ENCODE results near the gene CLN3. TPM values are rescaled to one million over a fixed set of nuclear protein-coding genes. Genes with fewer than 3 reads are reported as not detected.
A peak's percentile ranks its signal among the peaks of the same experiment; 100 is the strongest.

Gene CLN3
- total and polyA plus RNA-seq, 2 experiments from 2014 or later: 25.2 to 39.2 TPM

DNA sequence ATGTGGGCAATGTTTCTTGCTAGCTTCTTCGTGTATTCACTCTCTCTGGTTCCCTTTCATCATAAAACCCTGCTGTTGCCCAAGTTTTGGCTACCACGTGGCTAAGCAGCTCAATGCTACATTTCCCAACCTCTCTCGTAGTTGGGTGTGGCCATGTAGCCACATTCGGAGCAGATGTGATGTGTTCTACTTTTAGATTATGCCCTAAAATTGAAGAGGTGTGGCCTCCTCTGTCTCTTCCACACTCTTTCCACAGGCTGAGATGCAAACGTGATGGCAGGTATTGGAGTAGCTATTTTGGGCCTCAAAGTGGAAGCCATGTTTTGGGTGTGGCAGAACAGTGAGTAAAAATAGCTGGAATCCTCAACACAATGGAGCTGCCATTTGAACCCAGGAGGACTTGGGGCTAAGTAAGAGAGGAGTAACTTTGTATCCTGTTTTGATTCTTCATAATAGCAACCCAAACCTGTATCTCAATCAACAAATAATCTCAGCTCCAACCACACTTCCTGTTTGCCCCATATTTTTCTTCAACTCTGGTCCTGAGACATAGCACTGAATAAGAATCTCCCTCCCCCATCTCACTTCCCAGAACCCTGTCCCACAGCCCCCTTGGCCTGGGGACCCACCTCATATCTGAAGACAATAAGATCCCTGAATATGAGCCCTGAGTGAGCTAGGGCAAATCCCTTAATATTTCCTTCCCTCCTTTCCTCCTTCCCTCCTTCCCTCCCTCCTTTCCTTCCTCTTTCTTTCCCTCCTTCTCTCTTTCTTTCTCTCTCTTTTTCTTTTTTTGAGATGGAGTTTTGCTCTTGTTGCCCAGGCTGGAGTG, 42.9 kb upstream of the CLN3 start:
- Histone ChIP-seq H3K36me3 (no peaks in the 10 kb centered on the region), H3K4me1 (ENCODE audit: low read depth) (no peaks in the 10 kb centered on the region), H3K9me3 (ENCODE audit: low read depth) (no peaks in the 10 kb centered on the region), H3K27me3 (no peaks in the 10 kb centered on the region), H3K27ac (no peak overlapping the region), H3K4me3 (no peak overlapping the region)
- DNase-seq (ENCODE audit: low read depth in 1 of 2, low spot score in 1 of 2): peak in 1 of 2 donors; percentile 80
- TF ChIP-seq, protein P1, sequence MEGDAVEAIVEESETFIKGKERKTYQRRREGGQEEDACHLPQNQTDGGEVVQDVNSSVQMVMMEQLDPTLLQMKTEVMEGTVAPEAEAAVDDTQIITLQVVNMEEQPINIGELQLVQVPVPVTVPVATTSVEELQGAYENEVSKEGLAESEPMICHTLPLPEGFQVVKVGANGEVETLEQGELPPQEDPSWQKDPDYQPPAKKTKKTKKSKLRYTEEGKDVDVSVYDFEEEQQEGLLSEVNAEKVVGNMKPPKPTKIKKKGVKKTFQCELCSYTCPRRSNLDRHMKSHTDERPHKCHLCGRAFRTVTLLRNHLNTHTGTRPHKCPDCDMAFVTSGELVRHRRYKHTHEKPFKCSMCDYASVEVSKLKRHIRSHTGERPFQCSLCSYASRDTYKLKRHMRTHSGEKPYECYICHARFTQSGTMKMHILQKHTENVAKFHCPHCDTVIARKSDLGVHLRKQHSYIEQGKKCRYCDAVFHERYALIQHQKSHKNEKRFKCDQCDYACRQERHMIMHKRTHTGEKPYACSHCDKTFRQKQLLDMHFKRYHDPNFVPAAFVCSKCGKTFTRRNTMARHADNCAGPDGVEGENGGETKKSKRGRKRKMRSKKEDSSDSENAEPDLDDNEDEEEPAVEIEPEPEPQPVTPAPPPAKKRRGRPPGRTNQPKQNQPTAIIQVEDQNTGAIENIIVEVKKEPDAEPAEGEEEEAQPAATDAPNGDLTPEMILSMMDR (IDR thresholded peaks at IDR 0.05; ENCODE audit: low read depth, low read length): no peak

DNA sequence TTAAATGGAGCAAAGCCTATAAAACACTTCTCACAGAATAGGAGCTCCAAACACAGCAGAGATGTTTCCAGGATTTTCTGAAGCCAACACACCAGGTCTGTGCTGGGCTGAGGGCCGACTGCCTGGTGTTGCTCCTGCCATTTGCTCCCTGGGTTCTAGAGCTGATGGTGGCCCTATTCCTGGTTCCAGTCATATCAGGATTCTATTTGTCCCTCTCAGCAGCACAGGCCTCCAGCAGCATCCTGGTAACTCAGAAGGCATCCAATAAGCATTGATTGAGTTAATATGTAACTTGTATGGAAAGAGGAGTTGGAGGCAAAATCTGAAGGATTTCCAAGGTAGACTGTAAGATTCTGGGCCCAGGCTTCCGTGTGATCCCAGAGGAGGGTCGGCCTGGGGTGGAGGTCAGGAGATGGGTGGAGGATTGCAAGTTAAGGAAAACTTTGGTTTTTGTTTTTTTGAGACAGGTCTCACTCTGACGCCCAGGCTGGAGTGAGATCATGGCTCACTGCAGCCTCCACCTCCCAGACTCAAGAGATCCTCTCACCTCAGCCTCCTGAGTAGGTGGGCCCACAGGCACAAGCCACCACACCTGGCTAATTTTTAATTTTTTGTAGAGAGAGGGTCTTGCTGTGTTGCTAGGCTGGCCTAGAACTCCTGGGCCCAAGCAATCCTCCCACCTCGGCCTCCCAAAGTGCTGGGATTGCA, 41.2 kb upstream of the CLN3 start:
- Histone ChIP-seq H3K4me3 (no peak overlapping the region), H3K27ac (no peak overlapping the region), H3K36me3 (no peaks in the 10 kb centered on the region), H3K4me1 (ENCODE audit: low read depth) (no peaks in the 10 kb centered on the region), H3K27me3 (no peaks in the 10 kb centered on the region), H3K9me3 (ENCODE audit: low read depth) (no peaks in the 10 kb centered on the region)
- TF ChIP-seq, protein P1 (IDR thresholded peaks at IDR 0.05; ENCODE audit: low read depth, low read length): no peak
- no peak for DNase-seq (ENCODE audit: low read depth in 1 of 2, low spot score in 1 of 2)

DNA sequence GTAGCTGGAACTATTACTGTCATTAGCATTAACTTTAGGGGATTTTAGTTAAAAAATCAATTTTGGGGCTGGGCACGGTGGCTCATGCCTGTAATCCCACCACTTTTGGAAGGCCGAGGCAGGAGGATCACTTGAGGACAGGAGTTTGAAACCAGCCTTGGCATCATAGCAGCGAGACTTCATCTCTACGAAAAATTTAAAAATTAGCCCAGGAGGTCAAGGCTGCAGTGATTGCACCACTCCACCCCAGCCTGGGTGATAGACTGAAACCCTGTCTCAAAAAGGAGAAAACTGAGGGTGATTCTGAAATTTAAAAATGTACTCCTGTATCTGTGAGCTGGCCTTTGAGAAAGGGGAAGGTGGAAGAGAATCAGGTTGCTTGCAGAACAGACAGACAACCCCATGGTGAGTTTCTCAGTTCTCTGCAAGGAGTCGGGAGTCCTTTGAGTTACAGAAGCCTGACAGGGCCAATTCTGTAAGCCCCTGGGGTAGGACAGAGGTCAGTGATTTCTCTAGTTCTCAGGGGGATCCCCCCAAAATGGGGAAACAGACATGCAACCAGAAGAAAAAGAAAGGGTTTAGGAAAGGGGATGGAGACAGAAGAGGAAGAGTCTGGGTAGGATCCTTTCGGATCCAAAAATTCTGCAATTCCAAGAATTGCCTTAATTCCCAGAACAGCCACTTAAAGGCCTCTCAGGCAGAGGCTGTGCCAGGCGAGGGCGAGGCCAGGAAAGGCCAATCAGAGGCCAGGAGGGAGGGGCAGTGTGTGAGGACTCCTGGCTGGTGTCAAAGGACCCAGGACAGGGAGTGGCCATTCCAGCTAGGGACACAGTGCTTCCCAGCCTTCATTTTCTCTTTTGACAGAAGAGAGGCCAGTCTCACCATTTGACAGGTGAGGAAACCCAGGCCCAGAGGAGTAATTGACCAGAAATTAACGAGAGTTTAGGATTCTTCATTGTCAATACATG, 40.2 kb upstream of the CLN3 start:
- H3K4me1 ChIP-seq (ENCODE audit: low read depth): no peaks in the 10 kb centered on the region
- H3K27me3 ChIP-seq: no peaks in the 10 kb centered on the region
- H3K36me3 ChIP-seq: no peaks in the 10 kb centered on the region
- DNase-seq (ENCODE audit: low read depth in 1 of 2, low spot score in 1 of 2): peak; percentile 47 to 56
- no peak overlapping the region for H3K4me3 ChIP-seq
- H3K27ac ChIP-seq: no peak overlapping the region
- H3K9me3 ChIP-seq (ENCODE audit: low read depth): no peaks in the 10 kb centered on the region
- TF ChIP-seq, protein P1 (IDR thresholded peaks at IDR 0.05; ENCODE audit: low read depth, low read length): no peak

DNA sequence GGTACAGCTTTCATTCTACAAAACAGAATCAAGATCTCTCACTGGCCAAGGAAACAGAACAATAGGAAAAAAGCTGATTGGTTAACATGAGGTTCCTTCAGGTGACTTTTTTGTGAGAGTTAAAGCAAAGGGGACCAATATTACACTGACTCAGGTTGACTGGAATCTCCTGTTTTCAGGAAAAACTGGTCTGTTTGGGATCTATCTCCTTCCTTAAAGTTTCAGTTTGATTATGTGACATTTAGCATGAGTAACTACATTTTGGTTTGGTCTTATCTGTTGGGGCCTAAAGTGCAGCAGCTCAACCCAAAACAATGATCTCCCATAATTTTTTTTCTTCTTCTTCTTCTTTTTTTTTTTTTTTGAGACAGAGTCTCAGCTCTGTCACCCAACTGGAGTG, 37.2 kb upstream of the CLN3 start:
- TF ChIP-seq, protein P1 (IDR thresholded peaks at IDR 0.05; ENCODE audit: low read depth, low read length): no peak
- Histone ChIP-seq H3K36me3 (no peaks in the 10 kb centered on the region), H3K27me3 (no peaks in the 10 kb centered on the region)

DNA sequence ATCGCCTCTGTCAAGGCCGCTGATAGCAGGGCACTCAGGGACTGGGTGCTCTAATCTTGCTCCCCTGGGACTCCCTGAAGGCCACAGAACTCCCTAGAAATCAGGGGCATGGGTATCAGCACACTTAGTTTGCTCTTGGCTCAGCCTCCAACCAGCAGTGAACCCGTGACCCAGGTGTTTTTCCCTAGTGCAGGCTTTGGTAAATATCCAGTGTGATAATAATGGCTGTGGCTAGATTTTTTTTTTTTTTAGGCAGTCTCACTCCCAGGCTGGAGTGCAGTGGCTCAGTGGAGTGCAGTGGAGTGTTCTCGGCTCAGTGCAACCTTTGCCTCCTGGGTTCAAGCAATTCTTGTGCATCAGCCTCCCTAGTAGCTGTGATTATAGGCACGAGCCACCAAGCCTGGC, 36.6 kb upstream of the CLN3 start:
- TF ChIP-seq, protein P1 (IDR thresholded peaks at IDR 0.05; ENCODE audit: low read depth, low read length): no peak
- Histone ChIP-seq H3K27ac (no peak overlapping the region), H3K4me1 (ENCODE audit: low read depth) (no peaks in the 10 kb centered on the region), H3K9me3 (ENCODE audit: low read depth) (no peaks in the 10 kb centered on the region), H3K27me3 (no peaks in the 10 kb centered on the region), H3K4me3 (no peak overlapping the region), H3K36me3 (no peaks in the 10 kb centered on the region)
- no peak for DNase-seq (ENCODE audit: low read depth in 1 of 2, low spot score in 1 of 2)

More for the DNA sequence above, 37.2 kb upstream of the CLN3 start:
- Histone ChIP-seq H3K4me1 (ENCODE audit: low read depth) (no peaks in the 10 kb centered on the region), H3K4me3 (no peak overlapping the region), H3K9me3 (ENCODE audit: low read depth) (no peaks in the 10 kb centered on the region), H3K27ac (no peak overlapping the region)
- no peak for DNase-seq (ENCODE audit: low read depth in 1 of 2, low spot score in 1 of 2)

Data from cardiac muscle cell (in vitro differentiated cells and primary cell).